NCI-H1105 treated with DMSO at 0.1 percent for 48 hours (cell line): ENCODE measurements around the gene TMLHE.
"Not testable (repeated sequence)": the region's sequence is repeated elsewhere in the genome, so short reads cannot be mapped to it uniquely, and the experiment has no call there.

ENCODE experiments used
- DNase-seq: peaks from one replicate; lab custom pipeline; 2025; lab: John Stamatoyannopoulos, UW

The TMLHE gene, protein sequence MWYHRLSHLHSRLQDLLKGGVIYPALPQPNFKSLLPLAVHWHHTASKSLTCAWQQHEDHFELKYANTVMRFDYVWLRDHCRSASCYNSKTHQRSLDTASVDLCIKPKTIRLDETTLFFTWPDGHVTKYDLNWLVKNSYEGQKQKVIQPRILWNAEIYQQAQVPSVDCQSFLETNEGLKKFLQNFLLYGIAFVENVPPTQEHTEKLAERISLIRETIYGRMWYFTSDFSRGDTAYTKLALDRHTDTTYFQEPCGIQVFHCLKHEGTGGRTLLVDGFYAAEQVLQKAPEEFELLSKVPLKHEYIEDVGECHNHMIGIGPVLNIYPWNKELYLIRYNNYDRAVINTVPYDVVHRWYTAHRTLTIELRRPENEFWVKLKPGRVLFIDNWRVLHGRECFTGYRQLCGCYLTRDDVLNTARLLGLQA

DNA sequence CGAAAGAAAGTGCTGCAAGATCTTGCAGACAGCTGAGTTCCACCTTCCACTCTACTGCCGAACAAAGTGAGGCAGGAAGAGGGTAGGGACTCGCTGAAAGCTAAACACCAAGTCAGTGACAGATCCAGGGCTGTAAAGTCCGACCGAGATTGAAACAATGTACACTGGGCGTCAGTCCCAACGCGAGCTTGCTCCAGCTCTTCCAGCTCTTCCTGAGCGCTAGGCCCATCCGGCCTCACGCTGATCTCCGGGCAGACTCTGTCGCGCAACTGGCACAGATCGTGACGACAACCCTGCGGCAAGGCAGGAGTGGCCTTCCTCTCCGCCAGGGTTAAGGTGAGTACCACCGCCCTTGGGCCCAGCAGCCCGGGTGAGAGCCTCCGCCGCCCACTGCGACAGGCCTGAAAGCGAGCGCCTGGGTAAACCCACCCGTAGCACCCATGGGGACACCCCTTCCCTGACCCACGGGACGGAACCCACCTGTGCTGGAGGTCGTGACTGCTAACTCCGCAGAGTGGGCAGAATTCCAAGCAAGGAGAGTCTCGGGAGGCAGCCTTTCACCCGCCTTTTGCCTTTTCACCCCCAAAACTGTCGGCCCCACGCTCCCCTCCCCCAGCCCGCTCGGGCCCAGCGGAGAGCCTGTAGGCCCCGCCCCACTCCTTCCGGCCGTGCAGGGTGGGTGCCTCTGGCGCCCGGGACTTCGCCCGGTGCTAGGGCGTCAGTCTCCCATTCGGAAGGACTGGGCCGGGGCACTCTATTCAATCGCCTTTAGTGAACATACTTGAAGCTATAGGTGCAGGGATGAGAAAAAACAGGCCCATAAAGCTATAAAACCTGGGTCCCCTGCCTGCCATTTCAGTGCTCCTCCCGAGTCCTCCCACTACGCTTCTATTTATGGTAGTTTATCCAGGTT is at the start of gene TMLHE, which contains the start of gene SPRY3:
Gene TMLHE, minus strand, starts transcription at position 641 of the 913 bp plus-strand sequence. CDS start 67,676 bp downstream, outside the sequence.
Gene SPRY3, plus strand, starts transcription at position 275 of the 913 bp plus-strand sequence.
- peak; percentile 73 for DNase-seq

DNA sequence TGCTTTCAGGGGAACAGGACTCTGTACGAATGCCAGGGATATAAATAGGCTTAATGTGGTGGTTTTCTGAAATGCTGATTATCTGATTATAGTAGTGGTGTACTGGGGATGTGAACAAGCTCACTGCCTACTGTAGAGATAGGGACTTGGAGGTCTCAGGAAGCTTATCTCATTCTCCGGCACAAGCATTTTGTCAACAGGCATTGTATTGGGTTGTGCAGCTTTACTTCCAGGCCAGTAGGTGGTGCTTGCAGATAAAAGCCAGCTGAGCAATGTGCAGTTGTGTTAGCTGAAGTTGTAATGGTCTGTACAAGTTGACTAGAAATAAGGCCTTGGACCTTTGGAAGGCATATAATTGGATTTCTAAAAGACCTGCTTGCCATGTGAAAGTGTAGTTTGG is 49.5 kb upstream of the TMLHE start:
- DNase-seq, result no peak

DNA sequence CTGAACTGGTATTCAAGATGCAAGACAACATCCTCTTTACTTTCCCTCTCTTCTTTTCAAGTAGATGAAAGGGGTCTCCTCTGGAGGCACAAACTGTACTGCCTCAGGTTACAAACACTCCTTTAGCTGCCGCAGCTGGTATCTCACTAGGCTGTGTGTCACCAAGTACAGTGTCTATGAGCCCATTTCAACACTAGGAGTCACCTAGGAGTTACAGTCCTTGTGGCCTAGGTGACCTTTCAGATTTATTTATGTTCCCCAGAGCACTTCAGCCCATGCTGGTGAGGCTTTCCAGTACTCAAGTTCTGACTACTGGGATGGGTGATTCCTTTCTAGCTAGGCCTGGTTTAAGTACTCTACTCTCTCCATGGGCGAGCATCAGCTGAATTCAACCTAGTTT is 32.4 kb upstream of the TMLHE start:
- no peak for DNase-seq

DNA sequence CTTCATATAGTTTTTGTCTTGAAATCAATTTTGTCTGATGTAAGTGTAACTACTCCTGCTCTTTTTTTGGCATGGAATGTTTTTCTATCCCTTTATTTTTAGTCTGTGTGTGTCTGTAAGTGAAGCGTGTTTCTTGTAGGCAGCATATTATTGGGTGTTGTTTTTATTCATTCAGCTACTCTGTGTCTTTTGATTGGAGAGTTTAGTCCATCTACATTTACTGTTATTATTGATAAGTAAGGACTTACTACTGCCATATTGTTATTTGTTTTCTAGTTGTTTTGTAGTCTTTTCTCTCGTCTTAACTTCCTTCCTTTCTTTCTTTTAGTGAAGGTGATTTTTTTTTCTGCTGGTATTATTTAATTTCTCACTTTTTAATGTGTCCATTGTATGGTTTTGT is 30.5 kb upstream of the TMLHE start:
- DNase-seq, result no peak

DNA sequence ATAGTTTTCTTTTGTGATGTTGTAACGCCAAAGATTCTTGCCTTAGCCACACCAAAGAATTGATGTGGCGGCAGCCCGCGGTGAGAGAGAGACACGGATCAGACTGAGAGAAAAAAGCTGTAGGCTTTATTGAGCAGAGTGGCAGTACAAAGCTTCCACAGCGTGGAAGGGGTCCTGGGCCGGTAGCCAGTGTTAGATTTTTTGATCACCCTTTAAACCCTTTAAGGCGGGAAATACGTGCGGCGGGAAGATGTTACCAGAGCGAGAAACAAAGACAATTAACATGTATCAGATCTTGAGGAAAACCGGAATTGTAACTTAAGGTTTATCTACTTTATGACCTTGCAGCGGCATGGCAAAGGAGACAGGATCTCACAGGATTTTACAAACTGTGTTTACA is 28.6 kb upstream of the TMLHE start:
- DNase-seq, result not testable (repeated sequence)

DNA sequence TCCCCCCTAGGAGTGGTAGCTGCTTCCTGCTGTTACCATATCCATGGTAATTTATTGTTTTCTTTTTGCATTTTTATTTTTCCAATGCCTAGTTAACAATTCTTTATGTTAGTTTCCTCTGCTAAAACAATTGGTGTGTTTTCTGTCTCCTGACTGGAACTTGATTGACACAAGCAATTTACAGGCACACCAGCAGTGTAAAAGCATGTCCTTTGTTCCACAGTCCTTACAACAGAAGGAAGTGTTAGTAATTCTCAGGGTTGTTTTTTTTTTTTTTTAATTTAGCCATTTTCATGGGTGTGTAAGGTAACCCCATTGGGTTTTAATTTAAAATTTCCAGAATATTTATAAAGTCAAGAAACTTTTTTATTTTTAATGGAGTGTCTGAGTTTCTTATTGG is 25.0 kb upstream of the TMLHE start:
- no peak for DNase-seq

DNA sequence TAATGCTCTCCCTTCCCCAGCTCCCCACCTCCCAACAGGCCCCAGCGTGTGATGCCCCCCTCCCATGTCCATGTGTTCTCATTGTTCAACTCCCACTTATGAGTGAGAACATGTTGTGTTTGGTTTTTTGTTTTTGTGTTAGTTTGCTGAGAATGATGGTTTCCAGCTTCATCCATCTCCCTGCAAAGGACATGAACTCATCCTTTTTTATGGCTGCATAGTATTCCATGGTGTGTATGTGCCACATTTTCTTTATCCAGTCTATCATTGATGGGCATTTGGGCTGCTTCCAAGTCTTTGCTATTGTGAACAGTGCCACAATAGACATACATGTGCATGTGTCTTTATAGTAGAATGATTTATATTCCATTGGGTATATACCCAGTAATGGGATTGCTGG is 22.3 kb upstream of the TMLHE start:
- DNase-seq, result not testable (repeated sequence)

DNA sequence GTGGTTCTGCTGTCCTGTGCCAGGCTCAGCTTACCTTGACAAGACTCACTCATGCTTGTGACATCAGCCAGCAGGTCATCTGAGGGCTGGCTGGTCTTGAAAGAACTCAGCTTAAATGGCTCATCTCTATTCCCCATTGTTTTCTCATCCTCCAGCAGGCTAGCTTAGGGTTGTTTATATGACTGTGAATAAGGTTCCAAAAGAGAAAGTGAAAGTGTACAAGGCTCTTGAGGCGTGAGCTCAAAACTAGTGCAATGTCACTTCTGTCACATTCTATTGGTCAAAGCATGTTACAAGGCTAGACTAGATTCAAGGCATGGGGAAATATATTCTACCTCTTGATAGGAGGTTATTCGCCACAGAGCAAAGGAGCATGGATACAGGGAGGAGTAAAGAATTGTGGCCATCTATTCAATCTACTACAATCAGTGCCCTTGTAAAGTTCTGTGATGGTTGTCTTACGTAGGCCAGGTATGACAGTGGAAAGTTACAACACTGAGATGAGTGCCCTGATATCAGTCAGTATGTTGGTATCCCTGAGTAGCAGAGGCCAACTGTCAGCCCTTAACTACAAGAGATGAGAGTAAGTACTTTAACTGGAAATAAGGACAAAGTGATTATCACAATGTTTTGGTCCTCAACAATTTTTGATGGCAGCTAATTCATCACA is 19.8 kb upstream of the TMLHE start:
- no peak for DNase-seq

DNA sequence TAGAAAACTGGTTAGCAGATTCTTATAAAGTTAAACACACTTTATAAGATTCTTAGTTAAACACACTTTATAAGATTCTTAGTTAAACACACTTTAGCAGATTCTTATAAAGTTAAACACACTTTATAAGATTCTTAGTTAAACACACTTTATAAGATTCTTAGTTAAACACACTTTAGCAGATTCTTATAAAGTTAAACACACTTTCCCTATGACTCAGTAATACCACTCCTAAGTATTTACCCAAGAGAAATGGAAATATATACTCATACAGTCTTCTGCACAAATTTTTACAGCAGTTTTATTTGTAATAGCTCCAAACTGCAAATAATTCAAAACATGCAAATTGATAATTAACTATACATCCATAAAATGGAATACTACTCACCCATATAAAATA is 7.4 kb upstream of the TMLHE start:
- DNase-seq, result not testable (repeated sequence)

DNA sequence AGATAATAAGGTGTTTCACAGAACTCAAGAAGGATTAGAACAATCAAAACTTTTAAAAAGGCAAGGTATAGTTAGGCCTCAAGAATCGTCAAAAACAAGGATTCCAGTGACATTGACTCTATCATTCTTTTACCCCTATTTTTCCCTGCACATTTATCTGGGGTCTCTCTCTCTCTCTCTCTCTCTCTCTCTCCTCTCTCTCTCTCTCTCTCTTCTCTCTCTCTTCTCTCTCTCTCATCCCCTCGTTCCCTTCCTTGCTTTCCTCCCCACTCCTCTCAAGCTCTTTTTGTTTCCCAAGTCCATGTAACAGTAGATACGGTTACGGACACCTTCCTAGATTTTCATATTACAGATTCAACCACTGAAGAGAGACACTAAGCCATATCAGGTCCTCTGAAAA is 3.2 kb upstream of the TMLHE start:
- DNase-seq, result no peak

DNA sequence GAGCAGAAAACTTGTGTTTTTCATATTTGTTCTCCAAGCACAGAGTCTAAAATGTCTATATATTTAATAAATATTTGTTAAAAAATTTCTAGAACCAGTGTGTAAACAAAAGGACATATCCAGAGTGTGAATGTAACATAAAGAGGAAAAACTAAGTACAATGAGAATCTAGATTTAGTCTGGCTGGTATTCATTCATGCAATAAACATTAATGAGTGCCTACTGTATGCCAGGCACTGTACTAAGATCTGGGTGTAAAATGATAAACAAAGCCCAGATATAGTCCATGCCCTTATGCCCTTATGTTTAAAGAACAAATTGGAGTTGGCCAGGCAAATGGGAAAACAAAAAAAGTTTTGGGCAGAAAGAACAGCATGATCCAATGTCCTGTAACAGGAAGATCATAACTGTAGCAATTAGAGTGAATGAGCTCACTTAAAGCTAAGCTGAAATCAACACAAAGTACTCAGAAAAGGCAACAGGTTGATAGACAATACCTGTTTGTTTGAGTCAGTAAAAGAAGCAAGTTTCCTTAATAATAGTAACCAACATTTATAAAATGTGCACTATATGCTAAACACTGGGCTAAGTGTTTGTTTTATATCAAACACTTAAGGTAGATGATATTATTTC is 1.3 kb upstream of the TMLHE start:
- DNase-seq, result no peak

DNA sequence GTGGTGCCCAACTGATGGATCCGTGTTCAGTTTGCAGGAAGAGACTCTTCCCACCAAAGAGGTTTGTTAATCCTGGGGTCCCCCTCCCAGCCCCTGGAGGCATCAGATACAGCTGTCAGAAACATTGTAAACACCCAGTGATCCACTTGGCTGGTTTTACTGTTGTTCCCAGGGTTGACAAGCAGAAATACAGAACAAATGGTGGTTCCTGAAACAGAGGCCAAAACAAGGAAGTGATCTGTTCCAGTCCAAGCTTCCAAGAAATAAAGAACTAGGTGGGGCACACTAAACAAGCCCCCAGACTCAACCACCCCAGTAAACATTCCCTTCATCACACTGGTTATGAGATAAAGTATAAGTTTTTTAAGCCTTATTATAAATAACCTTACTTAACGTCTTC is 1.4 kb downstream of the TMLHE start:
- DNase-seq, result no peak

DNA sequence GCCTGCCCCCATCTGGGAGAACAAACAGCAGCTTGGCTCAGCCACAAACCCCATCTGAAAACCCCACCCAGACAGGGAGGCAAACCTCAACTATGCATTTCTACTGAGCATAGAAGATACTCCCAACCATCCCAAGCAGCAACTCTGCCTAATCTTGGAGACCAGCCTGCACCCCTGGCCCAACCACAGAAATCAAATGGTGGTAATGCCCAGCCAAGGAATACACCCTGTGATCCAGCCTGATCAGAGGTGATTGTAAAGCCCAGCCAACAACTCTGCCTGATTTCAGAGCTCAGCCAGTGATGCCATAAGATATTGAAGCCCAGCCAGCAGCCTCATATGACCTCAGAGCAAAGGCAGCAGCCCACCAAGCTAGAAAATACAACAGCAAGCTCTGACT is 19.8 kb downstream of the TMLHE start:
- DNase-seq, result no peak

DNA sequence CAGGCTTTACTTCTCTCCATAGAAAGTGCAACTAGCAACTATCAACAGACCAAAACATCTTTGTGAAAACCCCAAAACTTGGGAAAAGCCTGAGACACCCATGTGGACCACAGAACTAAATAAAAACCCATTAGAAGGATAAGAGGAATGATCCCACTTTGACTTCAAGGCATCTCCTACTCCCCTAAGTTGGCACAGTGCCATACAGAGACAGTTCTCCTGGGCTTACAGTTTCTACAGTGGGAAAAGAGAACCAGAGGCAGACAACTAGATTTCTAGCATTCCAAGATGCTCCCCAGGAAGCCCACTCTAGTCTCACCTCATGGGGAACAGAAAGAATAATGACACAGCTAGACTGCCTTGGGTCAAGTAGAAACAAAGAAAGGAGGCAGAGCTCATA is 20.4 kb downstream of the TMLHE start:
- DNase-seq, result no peak

DNA sequence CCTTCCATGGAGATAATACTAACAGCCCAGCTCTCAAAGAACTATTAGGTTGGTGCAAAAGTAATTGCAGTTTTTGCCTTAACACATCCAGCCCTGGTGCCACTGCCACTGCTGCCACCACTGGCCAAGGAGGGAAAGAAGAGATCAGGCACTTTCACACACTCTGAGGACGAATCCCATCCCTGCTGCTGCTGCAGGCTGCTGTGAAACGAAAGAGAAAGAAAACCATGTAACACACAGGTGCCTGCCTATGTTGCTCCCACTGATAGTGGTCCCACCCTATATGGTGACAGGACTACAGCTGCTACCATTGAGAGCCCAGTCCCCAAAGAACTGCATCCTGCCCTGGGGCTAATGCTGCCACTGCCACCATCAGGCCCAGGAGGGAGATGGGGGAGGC is 35.1 kb downstream of the TMLHE start:
- no peak for DNase-seq

DNA sequence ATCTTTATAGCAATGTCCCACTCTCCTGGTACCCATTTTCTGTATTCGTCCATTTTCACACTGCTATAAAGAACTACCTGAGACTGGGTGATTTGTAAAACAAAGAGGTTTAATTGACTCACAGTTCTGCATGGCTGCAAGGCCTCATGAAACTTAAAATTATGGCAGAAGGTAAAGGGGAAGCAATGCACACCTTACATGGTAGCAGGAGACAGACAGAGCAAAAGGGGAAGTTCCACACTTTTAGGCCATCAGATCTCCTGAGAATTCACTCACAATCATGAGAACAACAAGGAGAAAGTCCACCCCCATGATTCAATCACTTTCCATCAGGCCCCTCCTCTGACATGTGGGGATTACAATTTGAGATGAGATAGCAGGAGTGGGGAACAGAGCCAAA is 49.7 kb downstream of the TMLHE start:
- no peak for DNase-seq

DNA sequence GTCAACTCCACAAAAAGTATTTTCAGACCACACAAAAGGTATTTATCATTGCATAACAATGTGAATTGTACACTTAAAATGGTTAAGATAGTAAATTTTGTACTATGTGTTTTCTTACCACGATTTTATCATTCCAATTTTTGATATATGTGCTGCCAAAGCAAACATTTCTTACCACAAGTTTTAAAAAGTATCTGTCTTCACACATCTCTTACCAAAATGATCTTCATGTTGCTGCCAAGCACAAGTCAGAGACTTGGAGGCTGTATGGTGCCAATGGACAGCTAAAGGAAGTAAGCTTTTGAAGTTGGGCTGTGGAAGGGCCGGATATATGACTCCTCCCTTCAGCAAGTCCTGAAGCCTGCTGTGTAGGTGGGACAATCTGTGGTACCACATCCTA is 67.9 kb downstream of the TMLHE start:
- DNase-seq, result no peak

DNA sequence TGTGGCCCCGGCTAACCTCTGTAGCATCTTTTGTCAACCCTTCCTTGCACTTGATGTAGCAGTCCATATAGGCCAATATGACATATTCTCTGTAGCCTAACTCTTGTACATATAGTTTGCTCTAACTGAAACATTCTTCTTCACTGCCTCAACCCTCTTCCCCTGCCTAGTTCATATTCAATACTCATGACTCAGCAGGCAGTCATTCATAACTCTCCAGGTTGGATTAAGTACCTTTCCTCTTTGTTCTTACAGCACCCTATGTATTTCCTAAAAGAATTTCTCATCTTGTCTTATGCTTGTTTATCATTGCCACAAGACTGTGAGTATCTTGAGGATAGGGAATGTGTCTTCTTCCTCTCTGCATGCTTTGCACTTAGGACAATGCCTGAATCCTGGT is 76.9 kb downstream of the TMLHE start:
- DNase-seq, result no peak

DNA sequence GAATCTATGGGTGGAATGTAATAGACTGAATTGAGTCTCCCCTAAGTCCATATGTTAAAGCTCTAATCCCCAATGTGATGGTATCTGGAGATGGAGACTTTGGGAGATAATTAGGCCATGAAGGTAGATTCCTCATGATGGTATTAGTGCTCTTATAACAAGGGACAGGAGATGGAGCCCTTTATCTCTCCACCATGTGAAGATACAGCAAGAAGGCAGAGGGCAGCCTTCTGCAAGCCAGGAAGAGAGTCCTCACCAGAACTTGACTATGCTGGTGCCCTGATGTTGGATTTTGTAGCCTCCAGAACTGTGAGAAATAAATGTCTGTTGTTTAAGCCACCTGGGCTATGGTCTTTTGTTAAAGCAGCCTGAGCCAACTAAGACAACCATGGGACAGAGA is 78.0 kb downstream of the TMLHE start:
- no peak for DNase-seq

DNA sequence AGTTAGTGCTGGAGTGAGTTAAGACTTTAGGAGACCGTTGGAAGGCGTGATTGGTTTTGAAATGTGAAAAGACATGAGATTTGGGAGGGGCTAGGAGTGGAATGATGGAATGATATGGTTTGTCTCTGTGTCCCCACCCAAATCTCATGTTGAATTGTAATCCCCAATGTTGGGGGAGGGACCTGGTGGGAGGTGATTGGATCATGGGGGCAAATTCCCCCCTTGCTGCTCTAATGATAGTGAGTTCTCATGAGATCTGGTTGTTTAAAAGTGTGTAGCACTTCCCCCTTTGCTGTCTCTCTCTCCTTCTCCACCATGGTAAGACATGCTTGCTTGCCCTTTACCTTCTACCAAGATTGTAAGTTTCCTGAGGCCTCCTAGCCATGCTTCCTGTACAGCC is 85.7 kb downstream of the TMLHE start:
- not testable (repeated sequence) for DNase-seq

DNA sequence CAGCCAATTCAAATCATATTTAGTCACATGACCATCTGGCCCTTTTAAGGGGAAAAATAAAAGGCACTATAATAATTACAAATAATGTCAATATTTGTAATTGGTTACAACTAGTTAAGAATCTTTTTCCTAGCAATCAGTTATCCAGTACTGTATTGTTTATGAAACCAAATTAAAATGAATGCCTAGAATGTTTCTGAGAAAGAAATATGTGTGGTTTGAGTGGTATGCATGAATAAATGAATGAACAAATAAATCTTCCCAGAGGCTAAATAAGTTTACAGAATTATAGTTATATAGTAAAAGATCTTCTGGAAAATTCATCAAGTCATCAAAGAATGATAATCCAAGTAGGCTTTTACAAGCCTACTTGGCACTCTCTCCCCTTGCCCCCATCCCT is 98.5 kb downstream of the TMLHE start:
- DNase-seq, result no peak

DNA sequence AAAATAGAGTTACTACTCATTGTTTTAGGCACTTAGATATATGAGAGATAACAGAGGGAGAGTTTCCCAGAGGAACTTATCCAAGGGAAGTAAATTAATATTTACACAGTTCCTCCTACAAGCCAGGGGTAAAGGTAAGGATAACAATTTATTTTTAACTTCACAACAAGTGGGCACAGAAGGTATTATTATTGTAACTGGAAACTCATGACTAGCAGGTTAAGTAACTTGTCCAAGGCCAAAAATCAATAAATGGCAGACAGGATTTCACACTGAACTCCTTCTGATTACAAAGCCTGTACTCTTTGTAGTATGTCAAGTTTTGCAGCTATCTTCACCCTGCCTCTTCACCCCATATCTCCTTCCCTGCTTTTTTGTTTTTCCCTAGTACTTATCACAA is 107.5 kb downstream of the TMLHE start:
- no peak for DNase-seq
